HepG2 (cell line): Measurements from ENCODE around the gene AXDND1. TPM values are rescaled to one million over a fixed set of nuclear protein-coding genes. Genes with fewer than 3 reads are reported as not detected.

Experiments
- ERF ChIP-seq: IDR thresholded peaks from 2 replicates; pipeline ENCODE4 v1.6.1; 2018; ENCODE audit warnings: missing biosample characterization, missing genetic modification reagents
- MED1 ChIP-seq: sonication (generic); formaldehyde crosslinking; IDR thresholded peaks from 2 replicates; pipeline ENCODE4 v1.4.0; 2020; ENCODE audit warnings: missing genetic modification reagents
- ZBTB43 ChIP-seq: sonication (generic); formaldehyde crosslinking; conservative IDR thresholded peaks from 2 replicates; pipeline ENCODE4 v1.4.0; 2020; ENCODE audit warnings: missing genetic modification reagents
- ZC3H4 ChIP-seq: sonication (generic); formaldehyde crosslinking; IDR thresholded peaks from 2 replicates; pipeline ENCODE4 v1.4.0; 2020; ENCODE audit warnings: missing genetic modification reagents, borderline replicate concordance
- ZNF878 ChIP-seq: sonication (generic); formaldehyde crosslinking; IDR thresholded peaks from 2 replicates; pipeline ENCODE4 v1.8.1; 2023; ENCODE audit warnings: mild to moderate bottlenecking, missing genetic modification reagents, moderate library complexity
- polyA plus RNA-seq, 8 experiments: library from polyadenylated mRNA; depleted of rRNA in 3 of 8; stranded (reverse) in 7 of 8; unstranded in 1 of 8; fragments of >200 nt; fragmentation: Illumina TruSeq in 4 of 8; extraction: Trizol in 4 of 8; gene quantifications; 2 replicates each; pipeline versions ENCODE4 v1.2.1 to v1.2.3, GENCODE V29; 2011 to 2016; ENCODE audit warnings: low read depth in 4 of 8, missing spikeins in 1 of 8, mixed read lengths in 1 of 8; ENCODE audit not compliant: insufficient read depth in 1 of 8
- total RNA-seq, 5 experiments: library from RNA; depleted of rRNA; stranded (reverse); fragments of >200 nt; fragmentation: Illumina TruSeq; extraction: Trizol; gene quantifications; 2 replicates each; pipeline ENCODE4 v1.2.3, GENCODE V29; 2016; ENCODE audit warnings: low read depth in 1 of 5
- TF ChIP-seq, protein P1 (sequence below): sonication (generic); formaldehyde crosslinking; IDR thresholded peaks from one replicate; pipeline ENCODE4 v1.5.1; 2020; ENCODE audit warnings: mild to moderate bottlenecking, missing genetic modification reagents; ENCODE audit errors: not compliant biosample characterization
- TF ChIP-seq, protein P2 (sequence below): sonication (generic); formaldehyde crosslinking; IDR thresholded peaks from 2 replicates; pipeline ENCODE4 v1.4.0; 2020; ENCODE audit warnings: mild to moderate bottlenecking, missing genetic modification reagents
- TF ChIP-seq, protein P3 (sequence below): sonication (generic); formaldehyde crosslinking; conservative IDR thresholded peaks from 2 replicates; pipeline ENCODE4 v1.5.0; 2020; ENCODE audit warnings: missing genetic modification reagents
- TF ChIP-seq, protein P4 (sequence below): sonication (generic); formaldehyde crosslinking; IDR thresholded peaks from 2 replicates; pipeline ENCODE4 v1.4.0; 2020; ENCODE audit warnings: missing genetic modification reagents

Gene AXDND1
- total and polyA plus RNA-seq, 2 of the 13 experiments (the other 11 are each of a cell fraction or from before 2014, with no cell fraction given), result 0.15 to 0.40 TPM

DNA sequence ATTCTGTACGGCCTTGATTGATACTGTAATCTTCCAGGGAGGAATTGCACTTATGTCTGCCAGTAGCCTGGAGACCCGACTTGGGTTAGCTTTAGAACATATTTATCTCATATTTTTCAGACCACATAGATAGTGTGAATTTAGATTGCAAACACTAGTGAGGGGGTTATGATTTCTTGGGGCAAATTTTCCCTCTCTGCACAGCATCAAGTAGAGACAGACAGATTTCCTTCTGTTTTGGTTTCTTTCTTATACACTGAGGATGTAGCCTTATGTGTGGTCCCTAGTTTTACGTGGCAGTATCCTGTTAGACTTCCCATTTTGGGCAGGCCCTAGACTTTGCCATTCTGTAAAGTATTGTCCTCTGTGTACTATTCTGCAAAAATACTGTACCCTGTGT is 43.2 kb upstream of the AXDND1 start (continued):
- TF ChIP-seq, protein P1, sequence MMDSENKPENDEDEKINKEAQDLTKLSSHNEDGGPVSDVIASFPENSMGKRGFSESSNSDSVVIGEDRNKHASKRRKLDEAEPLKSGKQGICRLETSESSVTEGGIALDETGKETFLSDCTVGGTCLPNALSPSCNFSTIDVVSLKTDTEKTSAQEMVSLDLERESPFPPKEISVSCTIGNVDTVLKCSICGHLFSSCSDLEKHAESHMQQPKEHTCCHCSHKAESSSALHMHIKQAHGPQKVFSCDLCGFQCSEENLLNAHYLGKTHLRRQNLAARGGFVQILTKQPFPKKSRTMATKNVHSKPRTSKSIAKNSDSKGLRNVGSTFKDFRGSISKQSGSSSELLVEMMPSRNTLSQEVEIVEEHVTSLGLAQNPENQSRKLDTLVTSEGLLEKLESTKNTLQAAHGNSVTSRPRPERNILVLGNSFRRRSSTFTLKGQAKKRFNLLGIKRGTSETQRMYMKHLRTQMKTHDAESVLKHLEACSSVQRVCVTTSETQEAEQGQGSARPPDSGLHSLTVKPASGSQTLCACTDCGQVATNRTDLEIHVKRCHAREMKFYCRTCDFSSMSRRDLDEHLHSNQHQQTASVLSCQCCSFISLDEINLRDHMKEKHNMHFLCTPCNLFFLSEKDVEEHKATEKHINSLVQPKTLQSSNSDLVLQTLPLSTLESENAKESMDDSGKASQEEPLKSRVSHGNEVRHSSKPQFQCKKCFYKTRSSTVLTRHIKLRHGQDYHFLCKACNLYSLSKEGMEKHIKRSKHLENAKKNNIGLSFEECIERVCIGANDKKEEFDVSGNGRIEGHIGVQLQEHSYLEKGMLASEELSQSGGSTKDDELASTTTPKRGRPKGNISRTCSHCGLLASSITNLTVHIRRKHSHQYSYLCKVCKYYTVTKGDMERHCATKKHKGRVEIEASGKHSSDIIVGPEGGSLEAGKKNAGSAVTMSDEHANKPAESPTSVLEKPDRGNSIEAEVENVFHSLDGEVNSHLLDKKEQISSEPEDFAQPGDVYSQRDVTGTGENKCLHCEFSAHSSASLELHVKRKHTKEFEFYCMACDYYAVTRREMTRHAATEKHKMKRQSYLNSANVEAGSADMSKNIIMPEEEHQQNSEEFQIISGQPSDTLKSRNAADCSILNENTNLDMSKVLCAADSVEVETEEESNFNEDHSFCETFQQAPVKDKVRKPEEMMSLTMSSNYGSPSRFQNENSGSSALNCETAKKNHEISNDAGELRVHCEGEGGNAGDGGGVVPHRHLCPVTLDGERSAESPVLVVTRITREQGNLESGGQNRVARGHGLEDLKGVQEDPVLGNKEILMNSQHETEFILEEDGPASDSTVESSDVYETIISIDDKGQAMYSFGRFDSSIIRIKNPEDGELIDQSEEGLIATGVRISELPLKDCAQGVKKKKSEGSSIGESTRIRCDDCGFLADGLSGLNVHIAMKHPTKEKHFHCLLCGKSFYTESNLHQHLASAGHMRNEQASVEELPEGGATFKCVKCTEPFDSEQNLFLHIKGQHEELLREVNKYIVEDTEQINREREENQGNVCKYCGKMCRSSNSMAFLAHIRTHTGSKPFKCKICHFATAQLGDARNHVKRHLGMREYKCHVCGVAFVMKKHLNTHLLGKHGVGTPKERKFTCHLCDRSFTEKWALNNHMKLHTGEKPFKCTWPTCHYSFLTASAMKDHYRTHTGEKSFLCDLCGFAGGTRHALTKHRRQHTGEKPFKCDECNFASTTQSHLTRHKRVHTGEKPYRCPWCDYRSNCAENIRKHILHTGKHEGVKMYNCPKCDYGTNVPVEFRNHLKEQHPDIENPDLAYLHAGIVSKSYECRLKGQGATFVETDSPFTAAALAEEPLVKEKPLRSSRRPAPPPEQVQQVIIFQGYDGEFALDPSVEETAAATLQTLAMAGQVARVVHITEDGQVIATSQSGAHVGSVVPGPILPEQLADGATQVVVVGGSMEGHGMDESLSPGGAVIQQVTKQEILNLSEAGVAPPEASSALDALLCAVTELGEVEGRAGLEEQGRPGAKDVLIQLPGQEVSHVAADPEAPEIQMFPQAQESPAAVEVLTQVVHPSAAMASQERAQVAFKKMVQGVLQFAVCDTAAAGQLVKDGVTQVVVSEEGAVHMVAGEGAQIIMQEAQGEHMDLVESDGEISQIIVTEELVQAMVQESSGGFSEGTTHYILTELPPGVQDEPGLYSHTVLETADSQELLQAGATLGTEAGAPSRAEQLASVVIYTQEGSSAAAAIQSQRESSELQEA (CRISPR knock-in tag), result no peak
- TF ChIP-seq ERF, result no peak
- no peak for TF ChIP-seq ZC3H4 (CRISPR knock-in tag)
- TF ChIP-seq, protein P2, sequence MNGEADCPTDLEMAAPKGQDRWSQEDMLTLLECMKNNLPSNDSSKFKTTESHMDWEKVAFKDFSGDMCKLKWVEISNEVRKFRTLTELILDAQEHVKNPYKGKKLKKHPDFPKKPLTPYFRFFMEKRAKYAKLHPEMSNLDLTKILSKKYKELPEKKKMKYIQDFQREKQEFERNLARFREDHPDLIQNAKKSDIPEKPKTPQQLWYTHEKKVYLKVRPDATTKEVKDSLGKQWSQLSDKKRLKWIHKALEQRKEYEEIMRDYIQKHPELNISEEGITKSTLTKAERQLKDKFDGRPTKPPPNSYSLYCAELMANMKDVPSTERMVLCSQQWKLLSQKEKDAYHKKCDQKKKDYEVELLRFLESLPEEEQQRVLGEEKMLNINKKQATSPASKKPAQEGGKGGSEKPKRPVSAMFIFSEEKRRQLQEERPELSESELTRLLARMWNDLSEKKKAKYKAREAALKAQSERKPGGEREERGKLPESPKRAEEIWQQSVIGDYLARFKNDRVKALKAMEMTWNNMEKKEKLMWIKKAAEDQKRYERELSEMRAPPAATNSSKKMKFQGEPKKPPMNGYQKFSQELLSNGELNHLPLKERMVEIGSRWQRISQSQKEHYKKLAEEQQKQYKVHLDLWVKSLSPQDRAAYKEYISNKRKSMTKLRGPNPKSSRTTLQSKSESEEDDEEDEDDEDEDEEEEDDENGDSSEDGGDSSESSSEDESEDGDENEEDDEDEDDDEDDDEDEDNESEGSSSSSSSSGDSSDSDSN (CRISPR knock-in tag), result no peak
- no peak for TF ChIP-seq ZBTB43 (CRISPR knock-in tag)
- no peak for TF ChIP-seq ZNF878 (CRISPR knock-in tag)
- TF ChIP-seq, protein P3, sequence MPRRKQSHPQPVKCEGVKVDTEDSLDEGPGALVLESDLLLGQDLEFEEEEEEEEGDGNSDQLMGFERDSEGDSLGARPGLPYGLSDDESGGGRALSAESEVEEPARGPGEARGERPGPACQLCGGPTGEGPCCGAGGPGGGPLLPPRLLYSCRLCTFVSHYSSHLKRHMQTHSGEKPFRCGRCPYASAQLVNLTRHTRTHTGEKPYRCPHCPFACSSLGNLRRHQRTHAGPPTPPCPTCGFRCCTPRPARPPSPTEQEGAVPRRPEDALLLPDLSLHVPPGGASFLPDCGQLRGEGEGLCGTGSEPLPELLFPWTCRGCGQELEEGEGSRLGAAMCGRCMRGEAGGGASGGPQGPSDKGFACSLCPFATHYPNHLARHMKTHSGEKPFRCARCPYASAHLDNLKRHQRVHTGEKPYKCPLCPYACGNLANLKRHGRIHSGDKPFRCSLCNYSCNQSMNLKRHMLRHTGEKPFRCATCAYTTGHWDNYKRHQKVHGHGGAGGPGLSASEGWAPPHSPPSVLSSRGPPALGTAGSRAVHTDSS (CRISPR knock-in tag), result no peak
- TF ChIP-seq, protein P4, sequence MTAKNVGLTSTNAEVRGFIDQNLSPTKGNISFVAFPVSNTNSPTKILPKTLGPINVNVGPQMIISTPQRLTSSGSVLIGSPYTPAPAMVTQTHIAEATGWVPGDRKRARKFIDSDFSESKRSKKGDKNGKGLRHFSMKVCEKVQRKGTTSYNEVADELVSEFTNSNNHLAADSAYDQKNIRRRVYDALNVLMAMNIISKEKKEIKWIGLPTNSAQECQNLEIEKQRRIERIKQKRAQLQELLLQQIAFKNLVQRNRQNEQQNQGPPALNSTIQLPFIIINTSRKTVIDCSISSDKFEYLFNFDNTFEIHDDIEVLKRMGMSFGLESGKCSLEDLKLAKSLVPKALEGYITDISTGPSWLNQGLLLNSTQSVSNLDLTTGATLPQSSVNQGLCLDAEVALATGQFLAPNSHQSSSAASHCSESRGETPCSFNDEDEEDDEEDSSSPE (CRISPR knock-in tag), result no peak
- TF ChIP-seq MED1 (CRISPR knock-in tag), result no peak
